T-helper 1 cell treated with Interleukin-12 subunit alpha and Interleukin-12 subunit beta and Interleukin-4 antibody, amounts not matched to agents 30 μg/mL and 1 μg/mL, for 36 hours (primary cell): ENCODE data around the gene CACNA2D3.
"Not testable (repeated sequence)": the region's sequence is repeated elsewhere in the genome, so short reads cannot be mapped to it uniquely, and the experiment has no call there.

Experiments used
- H3K27ac Mint-ChIP-seq: one replicate; pipeline ENCODE4 v1.8.0; 2021; ENCODE audit warnings: mild to moderate bottlenecking, mixed read lengths
- H3K27me3 Mint-ChIP-seq: one replicate; pipeline ENCODE4 v1.8.0; 2021; ENCODE audit warnings: low read depth, mixed read lengths
- H3K36me3 Mint-ChIP-seq: one replicate; pipeline ENCODE4 v1.8.0; 2021; ENCODE audit warnings: low read depth, mixed read lengths
- H3K4me1 Mint-ChIP-seq: one replicate; pipeline ENCODE4 v1.8.0; 2021; ENCODE audit warnings: low read depth, mixed read lengths
- H3K4me3 Mint-ChIP-seq: one replicate; pipeline ENCODE4 v1.8.0; 2021; ENCODE audit warnings: mild to moderate bottlenecking, moderate library complexity, mixed read lengths
- H3K9me3 Mint-ChIP-seq: one replicate; pipeline ENCODE4 v1.8.0; 2021; ENCODE audit warnings: mixed read lengths

The CACNA2D3 gene

DNA sequence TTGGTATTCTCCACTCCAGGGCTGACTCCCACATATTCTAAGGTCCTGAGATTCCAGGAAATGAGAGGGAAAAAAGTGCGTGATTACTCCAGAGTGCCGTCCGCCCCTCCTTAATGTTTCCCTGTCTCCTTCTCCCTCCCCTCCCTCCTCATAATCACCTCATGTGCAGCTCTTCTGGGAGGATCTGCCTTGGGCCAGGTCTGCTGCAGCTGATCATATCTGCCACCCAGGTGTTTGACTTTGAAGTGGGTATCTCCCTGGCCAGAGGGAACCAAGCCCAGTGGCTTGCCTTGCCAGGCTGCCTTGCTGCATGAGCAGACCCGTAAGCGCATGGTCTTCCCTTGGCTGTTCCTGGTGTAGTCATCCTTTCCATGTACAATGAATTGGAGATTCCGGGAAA is 833.6 kb downstream of the CACNA2D3 start:
- Mint-ChIP-seq H3K4me3 (no peak overlapping the region), H3K9me3 (no peaks in the 10 kb centered on the region), H3K36me3 (no peaks in the 10 kb centered on the region), H3K27ac (no peak overlapping the region), H3K4me1 (no peaks in the 10 kb centered on the region), H3K27me3 (no peaks in the 10 kb centered on the region)

DNA sequence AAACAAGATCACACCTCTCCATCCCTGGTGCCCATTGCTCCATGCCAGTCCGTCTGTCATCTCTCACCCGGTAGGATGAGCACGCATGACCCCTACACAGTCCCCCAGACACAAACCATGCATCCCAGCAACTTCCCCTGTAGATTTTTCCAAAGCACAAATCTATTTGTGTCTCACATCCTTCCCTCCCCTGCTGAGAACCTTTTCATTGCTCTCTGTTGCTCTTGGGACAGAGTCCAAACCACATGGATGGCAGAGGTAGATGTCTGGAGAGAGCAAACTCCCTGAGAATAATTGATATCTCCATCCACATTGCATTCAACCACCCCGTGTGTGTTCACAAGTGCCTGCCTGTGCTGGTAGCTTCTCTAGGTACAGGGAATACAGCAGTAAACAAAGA is 835.4 kb downstream of the CACNA2D3 start:
- no peak overlapping the region for H3K4me3 Mint-ChIP-seq
- H3K27me3 Mint-ChIP-seq, result no peaks in the 10 kb centered on the region
- no peaks in the 10 kb centered on the region for H3K4me1 Mint-ChIP-seq
- H3K9me3 Mint-ChIP-seq, result no peaks in the 10 kb centered on the region
- no peak overlapping the region for H3K27ac Mint-ChIP-seq
- H3K36me3 Mint-ChIP-seq, result no peaks in the 10 kb centered on the region

DNA sequence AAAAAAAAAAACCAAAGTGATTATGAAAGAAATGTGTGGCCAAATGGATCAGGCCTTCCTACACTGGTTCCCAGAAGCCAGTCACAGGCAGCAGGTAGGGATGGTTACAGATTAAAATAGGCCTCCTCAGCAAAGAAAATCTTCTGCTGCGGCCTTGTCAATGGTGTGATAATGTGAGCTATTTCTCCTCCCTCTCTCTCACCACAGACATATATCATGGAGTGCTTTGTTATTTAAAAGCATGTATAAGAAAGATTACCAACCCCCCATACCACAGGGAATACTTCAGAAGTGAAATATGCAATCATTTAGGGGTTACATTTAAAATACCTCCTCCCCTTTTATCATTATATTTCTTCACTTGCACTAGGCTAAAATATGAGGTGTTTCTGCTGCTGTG is 837.7 kb downstream of the CACNA2D3 start:
- no peak overlapping the region for H3K4me3 Mint-ChIP-seq
- no peaks in the 10 kb centered on the region for H3K36me3 Mint-ChIP-seq

DNA sequence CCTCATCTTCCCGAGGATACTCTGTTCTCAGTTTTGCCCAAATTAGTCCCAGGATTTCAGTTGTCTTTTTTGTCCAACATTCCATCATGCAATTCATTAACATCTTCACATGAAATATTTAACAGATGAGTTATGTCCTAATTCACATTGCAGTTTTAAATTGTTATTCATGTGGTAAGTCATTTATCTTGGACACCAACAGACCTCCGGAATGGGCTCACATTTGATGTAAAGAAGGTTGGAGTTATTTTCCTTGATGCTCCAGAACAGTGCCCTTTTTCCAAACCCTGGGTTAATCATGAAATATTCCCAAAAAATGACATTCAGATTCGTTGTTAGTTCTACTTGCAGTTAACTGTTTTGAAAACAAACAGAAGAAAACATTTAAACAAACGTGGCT is 838.3 kb downstream of the CACNA2D3 start:
- H3K9me3 Mint-ChIP-seq, result no peaks in the 10 kb centered on the region
- no peak overlapping the region for H3K27ac Mint-ChIP-seq
- no peak overlapping the region for H3K4me3 Mint-ChIP-seq
- H3K27me3 Mint-ChIP-seq, result no peaks in the 10 kb centered on the region
- H3K36me3 Mint-ChIP-seq, result no peaks in the 10 kb centered on the region
- H3K4me1 Mint-ChIP-seq, result no peaks in the 10 kb centered on the region

More for the DNA sequence above, 837.7 kb downstream of the CACNA2D3 start:
- H3K4me1 Mint-ChIP-seq, result no peaks in the 10 kb centered on the region
- H3K27me3 Mint-ChIP-seq, result no peaks in the 10 kb centered on the region
- H3K27ac Mint-ChIP-seq, result no peak overlapping the region
- no peaks in the 10 kb centered on the region for H3K9me3 Mint-ChIP-seq

DNA sequence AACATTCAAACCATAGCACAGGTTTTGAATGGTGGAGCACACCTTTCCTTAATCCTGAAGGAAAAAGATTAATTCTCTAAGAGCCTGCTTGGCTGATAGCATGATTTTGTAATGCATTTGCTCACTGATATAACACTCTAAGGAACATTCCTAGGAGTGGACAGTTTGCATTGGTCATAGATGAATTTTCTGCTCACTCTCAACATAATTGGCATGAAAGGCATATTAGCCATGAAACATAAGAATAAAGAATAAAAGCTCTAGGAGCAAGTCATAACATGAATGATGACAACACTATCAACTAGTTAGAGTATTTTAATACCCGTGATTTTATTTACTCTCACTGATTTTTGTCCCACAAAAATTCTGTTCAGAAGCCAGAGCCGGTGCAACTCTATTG is 839.8 kb downstream of the CACNA2D3 start:
- H3K4me3 Mint-ChIP-seq, result no peak overlapping the region
- H3K9me3 Mint-ChIP-seq, result no peaks in the 10 kb centered on the region

DNA sequence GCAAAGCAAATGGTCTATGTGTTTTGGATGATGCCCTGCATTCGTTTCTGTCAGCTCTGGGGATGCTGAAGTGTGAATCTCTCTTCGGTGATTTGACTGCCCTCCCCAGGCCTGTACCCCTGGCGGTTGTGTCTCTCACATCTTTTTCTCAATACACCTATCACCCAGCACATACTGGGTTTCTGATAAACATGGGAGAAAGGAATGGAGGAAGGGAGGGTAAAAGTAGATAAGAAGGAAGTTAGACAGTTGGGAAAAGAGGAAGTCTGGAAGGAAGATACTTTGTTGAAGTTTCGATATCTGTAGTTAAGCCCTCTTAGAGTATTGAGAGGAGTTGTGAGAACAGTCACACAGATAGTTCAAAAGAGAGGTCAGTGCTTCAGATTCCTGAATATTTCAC is 841.3 kb downstream of the CACNA2D3 start:
- Mint-ChIP-seq H3K4me1 (no peaks in the 10 kb centered on the region), H3K27me3 (no peaks in the 10 kb centered on the region), H3K36me3 (no peaks in the 10 kb centered on the region), H3K4me3 (no peak overlapping the region), H3K27ac (no peak overlapping the region), H3K9me3 (no peaks in the 10 kb centered on the region)

More for the DNA sequence above, 839.8 kb downstream of the CACNA2D3 start:
- Mint-ChIP-seq H3K27me3 (no peaks in the 10 kb centered on the region), H3K27ac (no peak overlapping the region), H3K4me1 (no peaks in the 10 kb centered on the region), H3K36me3 (no peaks in the 10 kb centered on the region)

DNA sequence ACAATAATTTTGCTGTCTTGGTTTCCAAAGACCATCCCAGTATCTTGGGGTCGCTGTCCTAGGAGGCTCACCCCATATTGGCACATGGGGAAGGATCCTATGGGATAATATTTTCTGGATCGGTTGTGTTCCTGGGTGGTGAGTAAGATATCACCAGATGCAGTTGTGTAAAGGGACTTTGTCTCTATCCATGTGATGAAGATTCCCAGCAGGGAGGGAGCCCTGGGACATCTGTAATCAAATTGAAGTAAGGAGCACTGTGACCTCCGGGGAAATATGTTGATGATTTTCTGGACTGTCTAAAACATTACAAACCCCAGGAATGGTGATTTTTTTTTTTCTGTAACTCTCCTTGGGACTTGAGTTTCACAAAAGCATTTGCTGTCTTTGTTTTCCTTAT is 841.7 kb downstream of the CACNA2D3 start:
- H3K27me3 Mint-ChIP-seq, result no peaks in the 10 kb centered on the region

DNA sequence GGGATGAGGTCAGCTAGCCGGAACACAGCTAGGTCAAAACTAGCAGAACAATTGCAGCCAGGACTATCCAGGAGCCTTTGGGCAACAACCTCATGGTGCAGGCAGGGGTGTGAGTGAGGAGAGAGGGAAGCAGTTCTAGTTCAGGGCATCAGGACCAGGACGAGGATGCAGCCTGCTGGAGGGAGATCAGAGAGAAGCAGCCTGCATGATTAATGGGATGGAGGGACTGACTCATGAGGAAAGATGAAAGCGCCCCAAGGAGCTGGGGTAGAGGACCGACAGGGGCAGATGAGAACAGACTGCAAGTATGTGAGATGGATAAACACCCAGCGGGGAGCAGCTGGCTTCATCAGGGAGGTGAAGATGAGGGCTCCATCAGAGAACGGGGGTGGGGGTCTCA is 843.4 kb downstream of the CACNA2D3 start:
- Mint-ChIP-seq H3K27me3 (no peaks in the 10 kb centered on the region), H3K4me1 (no peaks in the 10 kb centered on the region), H3K4me3 (no peak overlapping the region), H3K27ac (no peak overlapping the region), H3K9me3 (no peaks in the 10 kb centered on the region), H3K36me3 (no peaks in the 10 kb centered on the region)

More for the DNA sequence above, 841.7 kb downstream of the CACNA2D3 start:
- Mint-ChIP-seq H3K27ac (no peak overlapping the region), H3K4me3 (no peak overlapping the region), H3K36me3 (no peaks in the 10 kb centered on the region), H3K9me3 (no peaks in the 10 kb centered on the region), H3K4me1 (no peaks in the 10 kb centered on the region)

DNA sequence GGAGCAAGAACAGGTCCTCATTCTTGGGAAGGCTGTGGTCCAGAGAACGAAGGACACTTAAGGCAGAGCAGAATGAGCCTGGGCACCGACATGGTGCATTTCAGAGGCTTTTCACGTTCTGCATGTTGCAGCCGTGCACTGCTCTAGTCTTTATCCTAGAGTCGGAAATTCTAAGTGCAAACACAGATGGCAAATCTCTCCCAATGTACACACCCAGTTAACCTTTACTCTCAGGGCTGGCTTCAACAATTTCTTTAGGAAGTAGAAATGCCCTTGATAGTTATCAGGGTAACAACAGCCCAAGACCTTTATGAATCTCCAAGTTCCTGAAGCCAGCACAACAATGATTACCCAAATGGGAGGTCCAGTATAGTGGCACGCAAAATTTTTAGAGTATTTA is 844.6 kb downstream of the CACNA2D3 start:
- no peak overlapping the region for H3K4me3 Mint-ChIP-seq
- no peaks in the 10 kb centered on the region for H3K27me3 Mint-ChIP-seq
- H3K36me3 Mint-ChIP-seq, result no peaks in the 10 kb centered on the region
- H3K4me1 Mint-ChIP-seq, result no peaks in the 10 kb centered on the region
- peaks cover 5% of the 10 kb centered on the region for H3K9me3 Mint-ChIP-seq
- no peak overlapping the region for H3K27ac Mint-ChIP-seq

DNA sequence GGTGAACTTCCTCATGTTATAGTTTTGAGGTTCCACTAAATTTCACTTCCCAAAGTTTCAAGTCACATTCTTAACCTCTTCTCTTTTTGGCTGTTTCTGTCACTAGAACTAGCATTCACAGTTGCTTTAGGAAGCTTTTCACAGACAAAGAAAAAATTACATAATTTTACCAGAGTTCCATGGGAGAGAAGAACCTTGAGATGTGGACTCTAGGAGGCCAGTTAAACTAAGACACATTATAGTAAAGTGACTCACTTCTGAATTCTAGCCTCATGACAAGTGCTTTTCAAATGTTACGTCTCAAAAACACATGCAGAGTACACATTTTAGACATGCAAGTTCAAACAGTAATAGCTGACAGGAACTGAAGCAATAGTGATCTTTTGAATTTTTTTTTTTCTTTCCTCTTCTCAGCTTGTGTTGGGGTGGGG is 845.4 kb downstream of the CACNA2D3 start:
- Mint-ChIP-seq H3K4me3 (no peak overlapping the region), H3K27ac (no peak overlapping the region), H3K4me1 (no peaks in the 10 kb centered on the region), H3K27me3 (no peaks in the 10 kb centered on the region), H3K9me3 (peaks cover 5% of the 10 kb centered on the region), H3K36me3 (no peaks in the 10 kb centered on the region)

DNA sequence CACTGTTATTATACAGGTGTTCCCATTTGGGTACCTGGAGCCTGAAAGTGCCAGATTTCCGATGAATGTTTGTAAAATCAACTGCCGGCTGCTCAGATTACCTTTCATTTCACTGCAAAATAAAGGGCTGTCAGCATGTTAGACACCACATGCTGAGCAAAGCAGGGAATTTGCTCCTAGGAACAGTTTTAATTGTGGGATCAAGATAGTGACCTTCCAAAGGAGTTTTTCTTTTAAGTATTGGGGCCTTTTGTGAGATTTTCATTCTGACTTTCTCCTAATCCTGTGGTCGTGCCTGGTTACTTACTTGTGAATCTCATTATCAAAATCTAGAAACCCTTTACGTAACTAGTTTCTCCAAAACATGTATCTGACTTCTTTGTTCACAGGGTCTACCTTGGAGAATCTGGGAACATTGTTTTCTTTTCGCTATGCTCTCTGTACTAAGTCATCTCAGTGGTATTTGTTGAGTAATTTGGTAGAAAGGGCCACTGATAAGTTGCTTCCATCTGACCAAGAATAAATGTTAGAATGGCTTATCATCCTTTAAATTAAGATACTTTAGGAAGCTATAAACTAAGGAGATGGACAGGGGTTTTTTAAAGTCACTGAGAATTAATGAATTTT is 846.3 kb downstream of the CACNA2D3 start:
- no peak overlapping the region for H3K27ac Mint-ChIP-seq
- H3K27me3 Mint-ChIP-seq, result no peaks in the 10 kb centered on the region
- no peak overlapping the region for H3K4me3 Mint-ChIP-seq
- peaks cover 5% of the 10 kb centered on the region for H3K9me3 Mint-ChIP-seq
- no peaks in the 10 kb centered on the region for H3K4me1 Mint-ChIP-seq
- H3K36me3 Mint-ChIP-seq, result no peaks in the 10 kb centered on the region

DNA sequence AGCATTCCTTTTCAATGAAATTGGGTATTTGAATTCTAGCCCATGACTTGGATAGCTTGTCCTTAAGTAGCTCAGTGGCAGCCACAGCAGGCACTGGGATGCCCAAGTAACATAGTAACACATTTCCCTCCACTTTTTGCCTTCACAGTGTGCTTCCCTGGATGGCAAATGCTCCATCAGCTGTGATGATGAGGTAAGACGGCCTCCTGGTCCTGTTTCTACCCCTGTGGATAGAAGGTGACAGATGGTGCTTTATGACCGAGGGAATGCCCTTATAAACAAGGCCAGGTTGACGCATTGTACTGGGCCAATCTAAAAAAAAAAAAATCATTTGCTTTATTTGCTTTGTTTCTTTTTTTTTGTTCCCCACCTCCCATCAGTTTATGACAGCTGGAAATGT is 847.3 kb downstream of the CACNA2D3 start:
- H3K4me1 Mint-ChIP-seq, result no peaks in the 10 kb centered on the region
- no peak overlapping the region for H3K4me3 Mint-ChIP-seq
- no peak overlapping the region for H3K27ac Mint-ChIP-seq
- no peaks in the 10 kb centered on the region for H3K36me3 Mint-ChIP-seq
- H3K27me3 Mint-ChIP-seq, result no peaks in the 10 kb centered on the region
- peaks cover 8% of the 10 kb centered on the region for H3K9me3 Mint-ChIP-seq

DNA sequence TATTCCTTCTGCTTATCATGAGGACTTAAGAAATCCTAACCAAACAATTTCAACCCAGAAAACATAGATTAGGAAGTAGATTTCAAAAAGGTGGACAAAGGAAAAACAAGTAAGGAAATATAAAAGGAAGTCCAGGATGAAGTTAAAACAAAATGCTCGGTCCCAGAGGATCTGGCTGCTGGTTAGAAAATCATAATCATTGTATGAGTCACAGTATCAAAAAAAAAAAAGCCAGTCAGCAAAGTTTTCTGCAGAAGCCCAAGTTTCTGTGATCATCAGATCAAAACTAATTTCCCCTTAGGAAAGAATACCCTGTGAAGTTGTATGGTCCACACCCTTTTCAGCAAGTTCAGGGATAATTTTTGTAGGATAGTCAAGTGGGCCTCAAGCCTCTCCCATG is 848.5 kb downstream of the CACNA2D3 start:
- H3K27me3 Mint-ChIP-seq, result no peaks in the 10 kb centered on the region
- no peak overlapping the region for H3K4me3 Mint-ChIP-seq
- no peak overlapping the region for H3K27ac Mint-ChIP-seq
- H3K36me3 Mint-ChIP-seq, result no peaks in the 10 kb centered on the region
- H3K9me3 Mint-ChIP-seq, result peaks cover 8% of the 10 kb centered on the region
- H3K4me1 Mint-ChIP-seq, result no peaks in the 10 kb centered on the region

DNA sequence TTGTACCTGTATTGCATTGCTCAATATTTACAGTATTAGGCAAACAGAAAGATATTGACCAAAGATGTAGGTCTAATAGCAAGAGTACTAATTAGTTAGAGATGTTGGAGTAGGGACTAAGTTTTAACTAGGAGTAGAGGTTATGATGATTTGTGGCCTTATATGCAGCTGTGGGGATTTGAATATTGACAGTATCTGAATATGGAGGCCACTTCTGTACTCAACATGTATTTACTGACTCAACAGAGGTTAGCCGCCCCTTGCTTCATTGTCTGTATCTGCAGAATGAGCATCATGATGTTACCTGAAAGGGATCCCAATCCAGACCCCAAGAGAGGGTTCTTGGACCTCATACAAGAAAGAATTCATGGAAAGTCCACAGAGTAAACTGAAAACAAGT is 855.1 kb downstream of the CACNA2D3 start:
- no peaks in the 10 kb centered on the region for H3K4me1 Mint-ChIP-seq
- H3K4me3 Mint-ChIP-seq, result no peak overlapping the region
- H3K27ac Mint-ChIP-seq, result no peak overlapping the region

DNA sequence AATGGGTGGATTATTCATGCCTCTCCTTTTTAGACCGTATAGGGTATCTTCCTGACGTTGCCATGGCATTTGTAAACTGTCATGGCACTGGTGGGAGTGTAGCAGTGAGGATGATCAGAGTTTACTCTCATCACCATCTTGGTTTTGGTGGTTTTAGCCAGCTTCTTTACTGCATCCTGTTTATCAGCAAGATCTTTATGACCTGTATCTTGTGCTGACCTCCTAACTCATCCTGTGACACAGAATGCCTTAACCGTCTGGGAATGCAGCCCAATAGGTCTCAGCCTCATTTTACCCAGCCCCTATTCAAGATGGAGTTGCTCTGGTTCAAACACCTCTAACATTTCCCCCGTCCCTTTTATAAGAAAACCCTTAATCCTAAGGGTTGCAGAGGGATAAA is 855.6 kb downstream of the CACNA2D3 start:
- not testable (repeated sequence) for H3K4me3 Mint-ChIP-seq, H3K9me3 Mint-ChIP-seq, H3K36me3 Mint-ChIP-seq, H3K4me1 Mint-ChIP-seq, H3K27ac Mint-ChIP-seq, H3K27me3 Mint-ChIP-seq

More for the DNA sequence above, 855.1 kb downstream of the CACNA2D3 start:
- H3K36me3 Mint-ChIP-seq, result no peaks in the 10 kb centered on the region
- no peaks in the 10 kb centered on the region for H3K27me3 Mint-ChIP-seq
- H3K9me3 Mint-ChIP-seq, result peaks cover 3% of the 10 kb centered on the region

DNA sequence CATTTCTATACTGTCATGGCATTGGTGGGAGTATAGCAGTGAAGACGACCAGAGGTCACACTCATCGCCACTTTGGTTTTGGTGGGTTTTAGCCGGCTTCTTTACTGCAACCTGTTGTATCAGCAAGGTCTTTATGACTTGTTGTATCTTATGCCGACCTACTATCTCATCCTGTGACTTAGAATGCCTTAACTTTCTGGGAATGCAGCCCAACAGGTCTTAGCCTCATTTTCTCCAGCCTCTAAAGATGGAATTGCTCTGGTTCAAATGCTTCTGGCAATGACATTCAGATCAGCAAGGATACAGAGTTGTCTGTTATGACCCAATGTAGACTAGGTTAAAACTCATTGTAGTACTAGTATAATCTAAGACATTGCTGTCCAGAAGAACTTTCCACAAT is 860.5 kb downstream of the CACNA2D3 start:
- no peak overlapping the region for H3K27ac Mint-ChIP-seq
- H3K36me3 Mint-ChIP-seq, result no peaks in the 10 kb centered on the region
- H3K4me1 Mint-ChIP-seq, result no peaks in the 10 kb centered on the region
- no peaks in the 10 kb centered on the region for H3K9me3 Mint-ChIP-seq
- no peak overlapping the region for H3K4me3 Mint-ChIP-seq
- H3K27me3 Mint-ChIP-seq, result no peaks in the 10 kb centered on the region
